Fibroblast of peridontal ligament (primary cell): ENCODE data around the gene BRD3.
A peak's percentile ranks its signal among the peaks of the same experiment; 100 is the strongest.
"Not testable (repeated sequence)": the region's sequence is repeated elsewhere in the genome, so short reads cannot be mapped to it uniquely, and the experiment has no call there.

Experiments
- DNase-seq: peaks from one replicate; pipeline ENCODE4 v3.0.0-alpha.2; 2010; ENCODE audit errors: extremely low read depth

The BRD3 gene

GRCh38 chr9:134067904-134068743 is at the start of gene BRD3:
Gene BRD3, minus strand, starts transcription at chr9:134068026. Its CDS starts 14,549 bp downstream, at chr9:134053477.
- DNase-seq, result peak; percentile 80

GRCh38 chr9:134112561-134112960 is 44.7 kb upstream of the BRD3 start:
- no peak for DNase-seq

GRCh38 chr9:134111064-134111463 is 43.2 kb upstream of the BRD3 start:
- DNase-seq, result no peak

- DNase-seq, result no peak
Measured at GRCh38 chr9:134103391-134103998, 35.7 kb upstream of the BRD3 start.

- DNase-seq, result no peak
Measured at GRCh38 chr9:134101623-134102149, 33.9 kb upstream of the BRD3 start.

GRCh38 chr9:134101133-134101532 is 33.3 kb upstream of the BRD3 start:
- DNase-seq, result not testable (repeated sequence)

GRCh38 chr9:134100040-134100439 is 32.2 kb upstream of the BRD3 start:
- DNase-seq, result no peak

GRCh38 chr9:134099123-134099761 is 31.4 kb upstream of the BRD3 start:
- peak; percentile 33 for DNase-seq

GRCh38 chr9:134089972-134090371 is 22.1 kb upstream of the BRD3 start:
- DNase-seq, result no peak

GRCh38 chr9:134088063-134088725 is 20.4 kb upstream of the BRD3 start:
- DNase-seq, result no peak

- no peak for DNase-seq
Measured at GRCh38 chr9:134085674-134086073, 17.8 kb upstream of the BRD3 start.

GRCh38 chr9:134083451-134083850 is 15.6 kb upstream of the BRD3 start:
- no peak for DNase-seq

- DNase-seq, result no peak
Measured at GRCh38 chr9:134076644-134077043, 8.8 kb upstream of the BRD3 start.

- DNase-seq, result not testable (repeated sequence)
Measured at GRCh38 chr9:134075689-134076088, 7.9 kb upstream of the BRD3 start.

- DNase-seq, result no peak
Measured at GRCh38 chr9:134073500-134073899, 5.7 kb upstream of the BRD3 start.

- DNase-seq, result not testable (repeated sequence)
Measured at GRCh38 chr9:134072683-134073082, 4.9 kb upstream of the BRD3 start.

- DNase-seq, result no peak
Measured at GRCh38 chr9:134071149-134071548, 3.3 kb upstream of the BRD3 start.

- no peak for DNase-seq
Measured at GRCh38 chr9:134069480-134070399, 1.9 kb upstream of the BRD3 start.

GRCh38 chr9:134068744-134069479 is 1.1 kb upstream of the BRD3 start:
- DNase-seq, result no peak
